ENCODE data around the gene NME7.

The NME7 gene

DNA sequence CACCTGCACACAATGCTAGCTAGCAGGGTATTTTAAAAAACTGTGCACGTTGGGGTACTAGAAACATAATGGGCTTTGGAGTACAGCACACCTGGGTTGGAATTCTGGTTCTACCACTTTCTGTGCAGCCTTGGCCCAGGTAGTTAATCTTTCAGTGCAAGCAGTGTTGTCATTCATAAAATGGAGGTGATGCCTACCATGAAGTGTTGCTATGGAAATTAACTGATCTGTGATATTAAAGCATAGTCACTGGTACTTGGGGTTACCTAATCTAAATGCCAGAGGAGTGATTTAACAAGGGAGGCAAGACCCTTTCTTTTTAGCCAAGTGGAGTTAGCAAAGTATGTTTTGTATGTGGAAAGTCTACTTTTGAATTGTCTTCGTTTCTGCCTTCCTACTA, 243.1 kb downstream of the NME7 start:
- H3K4me3 ChIP-seq (ENCODE audit: low read depth, low read length), result no peak overlapping the region
- no peak for DNase-seq (ENCODE audit: low read depth)
- in situ Hi-C loops (cut with HindIII; ENCODE audit: low sequenced_read_pairs), result loop anchor here (25.0 kb wide), 1 partner anchor 487 kb away; no protein-coding TSS in a partner anchor
- no peak for TF ChIP-seq CTCF (IDR thresholded peaks at IDR 0.05; ENCODE audit: low read depth, low read length, missing control alignments)

GRCh38 chr1:169122976-169123375, 244.6 kb downstream of the NME7 start:
- no peak for TF ChIP-seq CTCF (IDR thresholded peaks at IDR 0.05; ENCODE audit: low read depth, low read length, missing control alignments)
- in situ Hi-C loops (cut with HindIII; ENCODE audit: low sequenced_read_pairs), result loop anchor here (25.0 kb wide), 1 partner anchor 486 kb away; no protein-coding TSS in a partner anchor
- no peak for DNase-seq (ENCODE audit: low read depth)
- H3K4me3 ChIP-seq (ENCODE audit: low read depth, low read length), result no peak overlapping the region

DNA sequence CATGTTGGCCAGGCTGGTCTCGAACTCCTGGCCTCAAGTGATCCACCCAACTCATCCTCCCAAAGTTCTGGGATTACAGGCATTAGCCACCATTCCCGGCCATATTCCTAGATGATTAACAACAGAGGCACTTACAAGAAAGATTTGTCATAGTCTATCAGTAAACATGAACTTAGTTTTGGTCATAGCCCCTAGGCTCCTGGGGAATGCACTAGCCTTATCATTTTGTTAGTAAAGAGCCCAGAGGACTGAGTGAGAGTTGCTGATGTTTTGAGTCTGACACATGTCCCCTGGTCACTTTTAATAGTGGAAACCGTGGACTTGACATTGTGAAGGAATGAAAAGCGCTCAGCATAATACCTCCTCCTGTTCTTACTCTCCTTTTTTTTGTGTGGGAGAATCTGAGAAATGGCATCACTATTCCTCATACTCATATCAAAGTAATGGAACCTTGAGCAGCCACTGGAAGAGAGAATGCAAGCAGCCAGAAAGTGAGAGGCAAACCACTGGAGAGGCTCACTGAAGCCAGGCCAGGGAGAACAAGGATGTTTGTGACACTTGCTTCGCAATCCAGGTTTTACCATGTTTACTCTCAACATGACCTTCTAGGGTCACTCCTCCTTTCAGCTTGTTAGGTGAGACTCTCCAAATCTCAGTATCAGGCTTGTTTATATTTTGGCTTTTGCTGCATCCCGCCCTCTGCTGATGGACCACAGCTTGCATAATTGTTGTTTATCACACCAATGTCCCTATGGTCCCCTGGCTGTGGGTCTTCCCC, 246.3 kb downstream of the NME7 start:
- DNase-seq (ENCODE audit: low read depth), result no peak
- in situ Hi-C loops (cut with HindIII; ENCODE audit: low sequenced_read_pairs), result loop anchor here (25.0 kb wide), 1 partner anchor 484 kb away; no protein-coding TSS in a partner anchor
- TF ChIP-seq CTCF (IDR thresholded peaks at IDR 0.05; ENCODE audit: low read depth, low read length, missing control alignments), result no peak
- no peak overlapping the region for H3K4me3 ChIP-seq (ENCODE audit: low read depth, low read length)

DNA sequence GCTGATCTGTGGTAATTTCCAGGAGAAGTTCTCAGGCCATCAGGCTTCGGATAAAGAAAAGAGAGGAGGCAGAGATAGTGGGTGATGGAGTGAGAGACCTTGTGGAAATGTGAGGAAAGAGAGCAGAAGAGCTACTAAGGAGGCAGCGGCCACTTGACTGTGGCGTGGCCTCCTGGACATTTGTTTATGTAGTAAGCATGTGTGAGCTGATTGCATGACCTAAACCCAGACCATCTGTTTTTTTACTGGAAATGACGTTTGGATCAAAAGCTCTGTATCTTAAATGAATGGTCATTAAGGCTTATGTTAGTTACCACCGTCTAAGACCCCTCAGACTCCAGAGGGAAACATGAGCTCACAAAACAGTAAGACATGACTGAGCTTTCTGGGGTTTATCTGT, 247.5 kb downstream of the NME7 start:
- in situ Hi-C loops (cut with HindIII; ENCODE audit: low sequenced_read_pairs), result loop anchor here (25.0 kb wide), 1 partner anchor 483 kb away; no protein-coding TSS in a partner anchor
- no peak for DNase-seq (ENCODE audit: low read depth)
- TF ChIP-seq CTCF (IDR thresholded peaks at IDR 0.05; ENCODE audit: low read depth, low read length, missing control alignments), result no peak
- no peak overlapping the region for H3K4me3 ChIP-seq (ENCODE audit: low read depth, low read length)

GRCh38 chr1:169119405-169119804, 248.2 kb downstream of the NME7 start:
- in situ Hi-C loops (cut with HindIII; ENCODE audit: low sequenced_read_pairs), result loop anchor here (25.0 kb wide), 1 partner anchor 482 kb away; no protein-coding TSS in a partner anchor
- no peak for DNase-seq (ENCODE audit: low read depth)
- no peak for TF ChIP-seq CTCF (IDR thresholded peaks at IDR 0.05; ENCODE audit: low read depth, low read length, missing control alignments)
- H3K4me3 ChIP-seq (ENCODE audit: low read depth, low read length), result no peak overlapping the region

- in situ Hi-C loops (cut with HindIII; ENCODE audit: low sequenced_read_pairs), result loop anchor here (25.0 kb wide), 1 partner anchor 481 kb away; no protein-coding TSS in a partner anchor
These were observed 249.4 kb downstream of the NME7 start for GRCh38 chr1:169118227-169118626.

More at GRCh38 chr1:169118227-169118626, 249.4 kb downstream of the NME7 start:
- no peak for DNase-seq (ENCODE audit: low read depth)
- no peak overlapping the region for H3K4me3 ChIP-seq (ENCODE audit: low read depth, low read length)
- TF ChIP-seq CTCF (IDR thresholded peaks at IDR 0.05; ENCODE audit: low read depth, low read length, missing control alignments), result no peak

Data from astrocyte of the cerebellum (primary cell).